Stimulated activated CD4-positive, alpha-beta T cell treated with anti-CD3 and anti-CD28 coated beads, Interleukin-2, amount 100 ng/mL, for 4 hours (primary cell): ENCODE data around the gene NUDT16.
"Not testable (repeated sequence)": the region's sequence is repeated elsewhere in the genome, so short reads cannot be mapped to it uniquely, and the experiment has no call there.

Experiments
- DNase-seq: peaks from one replicate; pipeline ENCODE4 v3.0.0-alpha.2; 2020; ENCODE audit warnings: low read depth

NUDT16 gene

DNA sequence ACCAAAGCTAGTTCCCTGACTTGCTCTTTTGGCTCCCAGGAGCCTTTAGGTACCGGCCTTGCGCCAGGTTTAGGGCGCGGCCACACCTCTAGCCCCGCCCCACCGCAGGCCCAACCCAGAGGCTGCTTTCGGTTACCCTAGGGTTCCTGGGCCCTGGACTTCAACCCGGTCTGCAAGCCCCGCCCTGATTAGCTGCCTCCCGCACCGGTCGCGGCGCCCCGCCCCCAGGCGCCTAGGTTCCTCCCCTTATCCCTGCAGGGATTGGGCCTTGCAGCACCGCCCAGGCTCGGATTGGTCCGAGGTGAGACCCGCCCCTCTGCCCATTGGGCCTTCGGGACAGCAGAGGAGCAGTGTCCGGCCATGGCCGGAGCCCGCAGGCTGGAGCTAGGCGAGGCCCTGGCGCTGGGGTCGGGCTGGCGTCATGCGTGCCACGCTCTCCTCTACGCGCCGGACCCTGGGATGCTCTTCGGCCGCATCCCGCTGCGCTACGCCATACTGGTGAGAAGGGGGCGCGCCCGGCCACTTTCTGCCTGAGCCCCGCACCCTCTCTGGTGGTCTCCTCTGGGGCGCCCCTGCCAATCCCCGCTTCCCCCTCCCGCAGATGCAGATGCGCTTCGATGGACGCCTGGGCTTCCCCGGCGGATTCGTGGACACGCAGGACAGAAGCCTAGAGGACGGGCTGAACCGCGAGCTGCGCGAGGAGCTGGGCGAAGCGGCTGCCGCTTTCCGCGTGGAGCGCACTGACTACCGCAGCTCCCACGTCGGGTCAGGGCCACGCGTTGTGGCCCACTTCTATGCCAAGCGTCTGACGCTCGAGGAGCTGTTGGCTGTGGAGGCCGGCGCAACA, at the start of gene NUDT16:
Gene NUDT16, plus strand, starts transcription at position 330 of the 847 bp plus-strand sequence. Its CDS starts 31 bp downstream, at position 361.
- DNase-seq: peak; percentile 94

DNA sequence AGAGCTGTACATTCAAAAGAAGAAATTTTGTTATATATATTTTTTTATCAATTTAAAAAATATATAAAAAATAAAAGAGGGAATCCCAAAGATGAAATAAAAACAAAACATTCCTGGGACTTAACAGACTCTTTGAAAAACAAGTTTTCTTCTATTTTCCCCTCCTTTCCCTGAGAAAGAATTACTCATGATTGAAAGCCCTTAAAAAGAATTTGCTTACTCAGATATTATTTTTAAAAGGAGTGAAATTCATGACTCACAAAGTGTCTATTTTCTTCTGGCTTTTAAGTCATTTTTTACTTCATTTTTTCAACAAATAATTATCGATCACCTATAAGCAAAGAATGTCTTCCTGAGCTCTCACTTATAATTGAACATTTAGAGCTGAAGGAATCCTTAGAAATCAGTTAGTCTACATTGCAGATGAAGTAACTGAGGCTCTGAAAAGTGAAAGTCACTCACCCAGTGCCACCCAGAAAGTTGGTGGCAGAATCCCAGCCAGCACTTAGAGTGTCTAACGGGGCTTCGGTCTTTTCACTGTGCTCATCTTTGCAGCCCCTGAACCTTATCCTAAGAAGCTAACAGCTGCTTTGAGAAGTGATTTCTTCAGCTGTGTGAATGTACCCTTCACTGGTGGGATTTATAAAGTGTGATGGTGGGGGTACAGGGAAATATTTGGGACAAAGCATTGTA, 42.5 kb upstream of the NUDT16 start:
- DNase-seq: no peak

DNA sequence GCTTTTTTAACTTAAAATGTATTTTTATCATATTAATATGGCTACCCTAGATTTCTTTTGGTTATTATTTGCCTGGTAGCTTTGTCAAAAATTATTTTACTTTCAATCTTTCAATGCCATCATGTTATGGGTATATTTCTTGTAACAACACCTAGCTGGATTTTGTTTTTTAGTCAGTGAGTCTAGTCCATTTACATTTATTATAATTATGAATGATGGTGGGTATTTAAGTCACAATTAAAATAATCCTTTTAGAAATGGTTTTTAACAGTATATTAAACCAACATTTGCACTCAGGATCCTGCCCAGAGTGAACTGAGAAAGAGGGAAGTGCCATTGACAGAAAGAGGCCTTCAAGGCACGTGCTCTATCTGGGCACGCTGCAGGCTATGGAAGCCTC, 39.8 kb upstream of the NUDT16 start:
- no peak for DNase-seq

DNA sequence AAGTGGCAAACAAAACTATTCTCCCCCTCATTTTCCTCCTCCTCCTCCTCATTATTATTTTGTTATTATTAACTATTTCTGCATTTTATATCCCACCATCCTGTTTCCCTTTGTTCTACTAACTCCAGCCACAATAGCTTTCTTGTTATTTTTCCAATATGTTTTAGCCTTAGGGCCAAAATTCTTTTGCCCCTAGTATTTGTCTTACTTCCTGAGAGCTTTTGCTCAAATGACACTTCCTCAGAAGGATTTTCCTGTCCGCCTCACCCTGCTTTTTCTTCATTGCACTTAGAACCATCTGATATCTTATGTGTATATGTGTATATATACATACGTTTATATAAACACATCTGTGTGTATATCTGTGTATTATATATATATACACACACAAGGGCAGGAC, 32.7 kb upstream of the NUDT16 start:
- DNase-seq: no peak

GRCh38 chr3:131349454-131349853, 32.1 kb upstream of the NUDT16 start:
- no peak for DNase-seq

GRCh38 chr3:131349946-131350347, 31.6 kb upstream of the NUDT16 start:
- no peak for DNase-seq

DNA sequence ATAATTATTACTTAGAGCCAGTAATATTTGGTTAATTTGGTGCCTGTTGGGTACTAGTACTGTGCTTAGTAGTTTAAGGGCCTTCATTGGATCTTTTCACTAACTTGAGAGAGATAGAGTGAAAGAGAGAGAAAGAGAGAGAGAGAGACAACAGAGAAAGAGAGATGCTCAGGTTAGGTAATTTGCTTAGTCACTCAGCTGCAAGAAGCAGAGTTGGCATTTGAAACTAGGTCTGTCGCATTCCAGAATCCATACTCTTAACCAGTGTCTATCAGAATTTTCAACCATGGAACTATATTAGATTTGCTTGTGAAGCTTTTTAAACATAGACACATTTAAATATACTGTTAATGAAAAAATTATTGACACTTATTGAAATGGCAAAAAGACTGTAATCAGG, 31.1 kb upstream of the NUDT16 start:
- DNase-seq: no peak

DNA sequence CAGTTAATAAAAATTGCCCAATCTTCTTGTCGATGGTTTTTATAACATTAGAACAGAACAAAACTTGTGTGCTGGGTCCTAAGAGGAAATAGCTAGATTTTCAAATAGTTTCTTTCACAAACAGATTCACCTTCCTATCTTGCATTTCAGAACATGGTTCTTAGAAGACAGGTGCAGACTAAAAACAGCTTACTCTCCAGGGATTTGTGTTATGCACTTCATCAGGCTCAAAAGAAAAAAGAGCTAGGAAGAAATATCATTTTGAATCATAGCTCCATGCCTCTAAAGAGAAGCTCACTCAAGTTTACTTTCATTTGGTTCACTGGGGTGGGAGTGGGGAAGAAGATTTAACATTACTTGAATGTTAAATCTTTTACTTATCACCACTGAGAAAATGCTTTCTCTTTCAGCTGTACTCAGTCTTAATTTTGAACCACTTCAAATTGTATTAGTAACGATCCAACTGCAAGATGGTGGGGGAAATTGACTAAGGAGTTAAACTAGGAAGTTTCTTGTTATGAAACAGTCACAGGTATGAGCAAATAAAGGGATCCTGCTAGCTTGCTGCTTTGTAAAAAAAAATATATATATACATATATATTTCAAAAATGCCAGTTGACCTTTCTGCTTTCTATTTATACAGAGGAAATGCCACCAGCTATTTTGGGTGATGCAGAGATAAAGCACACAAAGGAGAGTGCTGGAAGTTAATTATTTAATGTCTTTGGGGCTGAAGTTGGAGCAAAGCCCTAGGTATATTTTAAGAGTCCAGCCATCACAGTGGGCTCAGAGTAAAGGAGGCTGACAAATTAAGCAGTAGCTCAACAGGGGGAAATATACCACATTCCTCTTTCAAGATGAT, 28.3 kb upstream of the NUDT16 start:
- no peak for DNase-seq

DNA sequence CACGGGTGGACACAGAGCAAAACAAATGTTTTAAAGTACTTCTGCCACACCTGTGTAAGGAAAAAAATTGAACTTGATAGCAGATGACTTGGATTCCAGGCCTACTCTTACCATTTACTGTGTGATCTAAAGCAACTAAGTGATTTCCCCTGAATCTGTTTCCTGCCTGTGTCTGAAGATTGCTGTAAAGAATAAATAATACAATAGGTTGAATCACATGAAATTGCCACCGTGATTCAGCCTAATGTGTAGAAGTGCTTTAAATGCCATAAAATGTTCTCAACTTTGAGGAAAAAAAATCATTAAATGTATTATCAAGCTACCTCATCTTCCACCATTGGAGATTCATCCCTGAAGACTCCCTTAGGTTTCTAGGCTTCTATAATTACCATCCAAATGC, 27.6 kb upstream of the NUDT16 start:
- DNase-seq: no peak

DNA sequence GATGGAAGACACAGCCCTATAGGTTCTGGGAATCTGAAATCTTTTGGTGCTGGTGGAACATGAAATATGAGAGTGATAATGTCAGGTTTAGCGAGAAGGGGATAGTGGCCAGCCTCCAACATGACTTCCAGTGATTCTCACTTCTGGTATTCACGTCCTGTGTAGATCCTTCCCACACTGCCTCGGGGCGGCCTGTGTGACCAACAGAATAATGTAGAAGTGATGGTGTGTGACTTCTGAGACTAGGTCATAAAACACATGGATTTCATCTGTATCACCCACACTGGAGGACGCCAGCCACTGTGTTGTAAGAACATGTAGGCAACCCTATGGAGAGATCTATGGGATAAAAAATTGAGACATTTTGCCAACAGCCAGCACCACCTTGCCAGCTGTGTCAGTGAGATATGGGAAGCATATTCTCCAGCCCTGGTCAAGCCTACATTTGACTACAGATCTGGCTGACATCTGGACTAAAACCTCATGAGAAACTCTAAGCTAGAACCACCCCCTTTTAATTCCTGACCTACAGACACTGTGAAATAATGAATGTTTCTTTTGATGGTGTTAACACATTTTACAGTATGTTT, 25.5 kb upstream of the NUDT16 start:
- DNase-seq: no peak

- no peak for DNase-seq
Measured at GRCh38 chr3:131357275-131357674, 24.3 kb upstream of the NUDT16 start.

GRCh38 chr3:131360191-131360755, 21.3 kb upstream of the NUDT16 start:
- no peak for DNase-seq

DNA sequence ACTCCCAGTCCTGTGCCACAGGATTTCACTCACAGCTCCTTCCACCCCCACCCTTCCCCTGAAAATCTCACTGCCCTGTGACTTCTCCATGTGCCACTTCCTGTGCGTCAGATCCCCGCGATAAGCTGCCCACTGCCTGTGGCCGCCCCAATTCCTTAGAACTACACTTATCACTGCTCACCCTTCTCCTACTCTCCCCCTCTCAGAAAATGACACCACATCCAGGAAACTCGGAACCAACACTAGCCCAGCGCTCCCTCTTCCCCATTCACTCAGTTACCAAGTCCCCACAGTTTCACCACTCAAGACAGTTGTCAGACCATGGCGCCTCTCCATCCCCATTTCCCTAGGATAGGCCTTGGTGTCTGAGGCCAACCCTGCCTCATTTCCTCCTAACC, 20.5 kb upstream of the NUDT16 start:
- DNase-seq: not testable (repeated sequence)

DNA sequence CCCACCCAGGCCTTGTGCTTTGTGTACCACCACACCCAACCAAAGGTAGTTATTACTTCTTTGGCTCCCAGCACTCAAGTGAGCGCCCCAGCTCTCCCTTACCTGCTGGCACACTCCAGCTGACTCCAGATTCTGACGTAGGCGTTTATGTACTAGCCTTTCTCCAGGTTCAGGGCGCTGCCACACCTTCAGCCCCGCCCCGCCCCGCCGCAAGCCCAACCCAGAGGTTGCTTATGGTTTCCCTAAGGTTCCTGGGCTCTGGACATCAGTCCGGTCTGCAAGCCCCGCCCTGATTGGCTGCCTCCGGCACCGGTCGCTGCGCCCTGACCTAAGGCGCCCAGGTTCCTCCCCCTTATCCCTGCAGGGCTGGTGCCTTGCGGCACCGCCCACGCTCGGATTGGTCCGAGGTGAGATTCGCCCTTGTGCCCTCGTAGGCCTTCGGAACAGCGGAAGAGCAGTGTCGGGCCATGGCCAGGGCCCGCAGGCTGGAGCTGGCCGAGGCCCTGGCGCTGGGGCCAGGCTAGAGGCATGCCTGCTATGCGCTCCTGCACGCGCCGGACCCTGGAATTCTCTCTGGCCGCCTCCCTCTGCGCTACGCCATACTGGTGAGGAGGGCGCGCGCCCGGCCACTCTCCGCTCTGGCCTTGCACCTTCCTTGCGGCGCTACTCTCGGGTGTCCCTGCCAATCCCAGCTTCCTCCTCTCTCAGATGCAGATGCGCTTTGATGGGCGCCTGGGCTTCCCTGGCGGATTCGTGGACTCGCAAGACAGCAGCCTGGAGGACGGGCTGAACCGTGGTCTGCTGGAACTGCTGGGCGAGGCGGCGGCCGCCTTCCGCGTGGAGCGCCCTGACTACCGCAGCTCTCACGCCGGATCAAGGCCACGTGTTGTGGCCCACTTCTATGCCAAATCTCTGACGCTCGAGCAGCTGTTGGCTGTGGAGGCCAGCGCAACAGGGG, 19.8 kb upstream of the NUDT16 start:
- DNase-seq: no peak

DNA sequence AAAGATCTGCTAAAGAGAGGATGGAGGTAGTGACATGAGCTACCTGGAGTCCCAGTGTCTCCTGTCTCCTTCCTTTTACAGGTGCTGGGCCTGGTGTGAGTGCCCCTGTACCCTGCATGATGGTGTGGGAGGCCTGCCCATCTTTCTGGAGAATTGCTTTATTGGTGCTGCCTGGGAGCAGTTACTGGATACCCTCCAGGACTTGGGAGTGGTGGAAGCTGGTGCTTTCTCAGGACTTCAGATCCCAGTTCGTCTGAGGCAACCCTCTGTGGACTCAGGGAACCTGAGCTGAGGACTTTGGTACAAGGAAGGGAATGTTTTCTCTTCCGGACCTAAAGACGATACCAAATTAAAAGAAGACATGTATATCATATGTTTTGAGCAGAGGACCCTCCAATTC, 18.3 kb upstream of the NUDT16 start:
- DNase-seq: no peak

GRCh38 chr3:131370935-131371687, 10.5 kb upstream of the NUDT16 start:
- DNase-seq: no peak

- DNase-seq: no peak
Measured at GRCh38 chr3:131371688-131372066, 9.9 kb upstream of the NUDT16 start.

DNA sequence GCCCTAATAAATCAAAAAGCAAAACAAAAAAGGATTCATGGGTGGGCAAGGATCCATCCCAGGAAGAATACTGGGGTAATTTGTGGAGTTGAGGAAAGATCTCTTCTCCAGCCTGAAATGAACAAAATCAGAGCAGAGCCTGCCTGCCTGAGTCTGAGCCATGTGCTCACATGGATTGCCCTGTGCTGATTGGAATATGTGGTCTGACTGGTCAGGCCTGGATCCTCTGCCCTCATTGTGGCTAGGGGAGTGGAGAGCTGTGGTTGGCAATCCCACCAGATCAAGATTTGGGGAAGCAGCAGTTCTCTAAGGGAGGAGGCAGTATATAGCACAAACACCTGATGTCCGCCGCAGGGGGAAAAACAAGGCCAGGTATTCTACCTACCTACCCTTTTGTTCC, 6.8 kb upstream of the NUDT16 start:
- DNase-seq: no peak

DNA sequence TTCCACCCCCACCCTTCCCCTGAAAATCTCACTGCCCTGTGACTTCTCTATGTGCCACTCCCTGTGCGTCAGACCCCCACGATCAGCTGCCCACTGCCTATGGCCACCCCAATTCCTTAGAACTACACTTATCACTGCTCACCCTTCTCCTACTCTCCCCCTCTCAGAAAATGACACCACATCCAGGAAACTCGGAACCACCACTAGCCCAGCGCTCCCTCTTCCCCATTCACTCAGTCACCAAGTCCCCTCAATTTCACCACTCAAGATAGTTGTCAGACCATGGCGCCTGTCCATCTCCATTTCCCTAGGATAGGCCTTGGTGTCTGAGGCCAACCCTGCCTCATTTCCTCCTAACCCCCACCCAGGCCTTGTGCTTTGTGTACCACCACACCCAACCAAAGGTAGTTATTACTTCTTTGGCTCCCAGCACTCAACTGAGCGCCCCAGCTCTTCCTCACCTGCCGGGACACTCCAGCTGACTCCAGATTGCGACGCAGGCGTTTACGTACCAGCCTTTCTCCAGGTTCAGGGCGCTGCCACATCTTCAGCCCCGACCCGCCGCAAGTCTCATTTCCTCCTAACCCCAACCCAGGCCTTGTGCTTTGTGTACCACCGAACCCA, 641 bp upstream of the NUDT16 start:
- not testable (repeated sequence) for DNase-seq
